ENCODE results near the gene PFN1. TPM values are rescaled to one million over a fixed set of nuclear protein-coding genes. Genes with fewer than 3 reads are reported as not detected.

The PFN1 gene
- total and polyA plus RNA-seq, 2 donors (not counting 3 experiments of a cell fraction or from before 2014, with no cell fraction given): 1,191 to 1,577 TPM

- Histone ChIP-seq H2AFZ (ENCODE audit: low read depth, low read length) (peak overlapping the region; percentile 39), H3K9me1 (replicated peaks; ENCODE audit: control insufficient read depth, extremely low read depth, insufficient read depth, low read length) (no peaks in the 10 kb centered on the region), H3K4me3 (replicated peaks in 1 of 3; ENCODE audit: insufficient read depth in 1 of 3, low read depth in 1 of 3, low read length in 3 of 3) (no peak overlapping the region), H4K20me1 (replicated peaks; ENCODE audit: control insufficient read depth, extremely low read depth, insufficient read depth, low read length) (no peaks in the 10 kb centered on the region), H3K4me1 (ENCODE audit: control insufficient read depth, extremely low read depth, insufficient read depth, low read length) (peaks cover 15% of the 10 kb centered on the region), H3K27me3 (ENCODE audit: control insufficient read depth in 2 of 2, insufficient read depth in 2 of 2, low read length in 2 of 2) (no peaks in the 10 kb centered on the region), H3K9me3 (replicated peaks; ENCODE audit: control insufficient read depth, insufficient read depth, low read length) (no peaks in the 10 kb centered on the region), H3K9ac (replicated peaks; ENCODE audit: extremely low read depth, insufficient read depth, low read length) (no peak overlapping the region), H3K36me3 (ENCODE audit: control insufficient read depth in 2 of 2, extremely low read depth in 1 of 2, insufficient read depth in 2 of 2, low read length in 2 of 2) (peaks cover 2 to 19% of the 10 kb centered on the region in 2 experiments), H3K4me2 (ENCODE audit: insufficient read depth, low read length) (no peak overlapping the region), H3K27ac (ENCODE audit: insufficient read depth, low read depth, low read length) (no peak overlapping the region), H3K79me2 (ENCODE audit: control insufficient read depth, insufficient read depth, low read length) (peaks cover 15% of the 10 kb centered on the region)
- peak; percentile 20 for DNase-seq (ENCODE audit: low read depth, low spot score)
- intact Hi-C loops (cut with micrococcal nuclease) (no loop called here), dilution Hi-C loops (cut with MboI; ENCODE audit: extremely low pct_ligation_motif_present, low sequenced_read_pairs) (no loop called here)
- ChIA-PET POLR2A (no interaction called here), CTCF (interaction anchor here (0.7 to 1.5 kb wide), 6 partner anchors 10 to 128 kb away, joined by 3 to 8 read pairs (median 4); partner anchors contain the start of genes CAMTA2 and CHRNE)
- no peak for FAIRE-seq
- no TSS peak for BruUV-seq (replicated peaks)
- TF ChIP-seq POLR2AphosphoS5 (IDR thresholded peaks at IDR 0.05; ENCODE audit: insufficient read depth, low read depth, low read length): peak; percentile 47
- TF ChIP-seq CTCF (IDR thresholded peaks at IDR 0.05; ENCODE audit: extremely low read depth in 1 of 2, insufficient read depth in 1 of 2, low read depth in 1 of 2, low read length in 2 of 2): peak; percentile 13 to 38
- no peak for TF ChIP-seq GATA2 (IDR thresholded peaks at IDR 0.05; ENCODE audit: insufficient read depth, insufficient read length, low read depth, low read length)
Observed at GRCh38 chr17:4934173-4934979, 14.0 kb downstream of the PFN1 start.

- Histone ChIP-seq H3K4me1 (ENCODE audit: control insufficient read depth, extremely low read depth, insufficient read depth, low read length) (peaks cover 9% of the 10 kb centered on the region), H3K9me1 (replicated peaks; ENCODE audit: control insufficient read depth, extremely low read depth, insufficient read depth, low read length) (no peaks in the 10 kb centered on the region), H4K20me1 (replicated peaks; ENCODE audit: control insufficient read depth, extremely low read depth, insufficient read depth, low read length) (no peaks in the 10 kb centered on the region), H3K4me2 (ENCODE audit: insufficient read depth, low read length) (no peak overlapping the region), H3K9me3 (replicated peaks; ENCODE audit: control insufficient read depth, insufficient read depth, low read length) (no peaks in the 10 kb centered on the region), H3K36me3 (ENCODE audit: control insufficient read depth in 2 of 2, extremely low read depth in 1 of 2, insufficient read depth in 2 of 2, low read length in 2 of 2) (peaks cover 2 to 19% of the 10 kb centered on the region in 2 experiments), H3K27me3 (ENCODE audit: control insufficient read depth in 2 of 2, insufficient read depth in 2 of 2, low read length in 2 of 2) (no peaks in the 10 kb centered on the region), H3K9ac (replicated peaks; ENCODE audit: extremely low read depth, insufficient read depth, low read length) (no peak overlapping the region), H3K27ac (ENCODE audit: insufficient read depth, low read depth, low read length) (no peak overlapping the region), H2AFZ (ENCODE audit: low read depth, low read length) (no peak overlapping the region), H3K79me2 (ENCODE audit: control insufficient read depth, insufficient read depth, low read length) (peaks cover 7% of the 10 kb centered on the region), H3K4me3 (replicated peaks in 1 of 3; ENCODE audit: insufficient read depth in 1 of 3, low read depth in 1 of 3, low read length in 3 of 3) (no peak overlapping the region)
- BruUV-seq (replicated peaks): no TSS peak
- no peak for TF ChIP-seq POLR2AphosphoS5 (IDR thresholded peaks at IDR 0.05; ENCODE audit: insufficient read depth, low read depth, low read length)
- no peak for TF ChIP-seq MAX (IDR thresholded peaks at IDR 0.05; ENCODE audit: insufficient read depth, insufficient read length)
- TF ChIP-seq FOS (IDR thresholded peaks at IDR 0.05; ENCODE audit: borderline replicate concordance, insufficient read depth, low read length): no peak
- TF ChIP-seq CTCF (IDR thresholded peaks at IDR 0.05; ENCODE audit: extremely low read depth in 1 of 2, insufficient read depth in 1 of 2, low read depth in 1 of 2, low read length in 2 of 2): no peak
- no peak for TF ChIP-seq JUN (IDR thresholded peaks at IDR 0.05; ENCODE audit: borderline replicate concordance, insufficient read depth, insufficient read length, low read depth)
- no peak for TF ChIP-seq EZH2 (IDR thresholded peaks at IDR 0.05; ENCODE audit: borderline replicate concordance, low read depth, low read length, severe bottlenecking)
- TF ChIP-seq GATA2 (IDR thresholded peaks at IDR 0.05; ENCODE audit: insufficient read depth, insufficient read length, low read depth, low read length): no peak
- no peak for TF ChIP-seq MYC (IDR thresholded peaks at IDR 0.05; ENCODE audit: low read depth, low read length)
- TF ChIP-seq POLR2A (IDR thresholded peaks at IDR 0.05; ENCODE audit: low read depth, low read length): no peak
- intact Hi-C loops (cut with micrococcal nuclease): no loop called here
- dilution Hi-C loops (cut with MboI; ENCODE audit: extremely low pct_ligation_motif_present, low sequenced_read_pairs): no loop called here
- ChIA-PET POLR2A (no interaction called here), CTCF (interaction anchor here (1.5 kb wide), 2 partner anchors 24 to 30 kb away, joined by 4 to 8 read pairs; partner anchors contain the start of gene CHRNE)
- DNase-seq (ENCODE audit: low read depth, low spot score) (no peak), FAIRE-seq (no peak)
Observed at GRCh38 chr17:4933646-4934045, 14.7 kb downstream of the PFN1 start.

Data from endothelial cell of umbilical vein (primary cell).